OCI-LY1 (cell line): ENCODE measurements around the gene FBXW9.

ENCODE experiments used
- CTCF ChIP-seq: fragments of 200-600 bp; sonication (generic), shearing (Covaris generic); IDR thresholded peaks from 2 replicates; pipeline ENCODE4 v1.5.1; 2017; ENCODE audit warnings: mild to moderate bottlenecking, antibody characterized with exemption, low read length, moderate library complexity, mixed read lengths
- EZH2 ChIP-seq: fragments of 200-600 bp; sonication (generic), shearing (Covaris generic); IDR thresholded peaks from 2 replicates; pipeline ENCODE4 v1.8.0; 2017; ENCODE audit warnings: borderline replicate concordance, mixed run types, mild to moderate bottlenecking, antibody characterized with exemption, low read length, moderate library complexity, mixed read lengths

- no peak for TF ChIP-seq CTCF
- TF ChIP-seq EZH2, result no peak
These were observed 48.9 kb downstream of the FBXW9 start for GRCh38 chr19:12647490-12648071.
